Heart left ventricle (tissue), 16 donors: ENCODE data around the gene ASB14. TPM values are rescaled to one million over a fixed set of nuclear protein-coding genes. Genes with fewer than 3 reads are reported as not detected.

Experiments
- ATAC-seq, 4 donors: fragments of 200-7000 bp; cut with Tn5 transposase; one replicate each; pipeline ENCODE4 v1.9.1; 2020 to 2022; ENCODE audit warnings: moderate library complexity in 4 of 4, mild to moderate bottlenecking in 3 of 4, moderate number of reproducible peaks in 1 of 4
- DNase-seq, 5 donors: peaks; one replicate each; pipeline ENCODE4 v3.0.0-alpha.2; 2020
- H3K27ac ChIP-seq, 12 donors: fragments of 200-600 bp; sonication (generic) in 4 of 12; one replicate each; pipeline versions ENCODE4 v1.5.0 to v1.8.0; 2016 to 2022; ENCODE audit warnings: mild to moderate bottlenecking in 2 of 12
- H3K27me3 ChIP-seq, 9 donors: fragments of 200-600 bp; sonication (generic) in 2 of 9; one replicate each; pipeline versions ENCODE4 v1.5.1 to v1.8.0; 2016 to 2022; ENCODE audit warnings: mild to moderate bottlenecking in 3 of 9
- H3K36me3 ChIP-seq, 9 donors: fragments of 200-600 bp; sonication (generic) in 2 of 9; one replicate each; pipeline versions ENCODE4 v1.5.0 to v1.8.0; 2018 to 2022; ENCODE audit warnings: mild to moderate bottlenecking in 2 of 9
- H3K4me1 ChIP-seq, 12 donors: fragments of 200-600 bp; sonication (generic) in 4 of 12; one replicate each; pipeline versions ENCODE4 v1.5.0 to v1.8.0; 2016 to 2022; ENCODE audit warnings: mild to moderate bottlenecking in 3 of 12
- H3K4me3 ChIP-seq, 12 donors: fragments of 200-600 bp; sonication (generic) in 4 of 12; one replicate each; pipeline versions ENCODE4 v1.5.0 to v1.8.0; 2017 to 2022; ENCODE audit warnings: mild to moderate bottlenecking in 9 of 12, moderate library complexity in 4 of 12
- H3K9me3 ChIP-seq, 12 donors: fragments of 200-600 bp; sonication (generic) in 4 of 12; one replicate each; pipeline versions ENCODE4 v1.5.0 to v1.8.0; 2016 to 2022; ENCODE audit warnings: mild to moderate bottlenecking in 1 of 12
- POLR2A ChIP-seq, 2 donors: fragments of 450-650 bp; IDR thresholded peaks; one replicate each; pipeline ENCODE4 v1.6.1; 2017; ENCODE audit warnings: antibody characterized with exemption in 2 of 2, mild to moderate bottlenecking in 2 of 2, moderate library complexity in 2 of 2
- WGBS, 4 donors: extraction: QIAGEN DNeasy Blood & Tissue Kit in 2 of 4; methylation state at CpG; one replicate each; pipeline versions ENCODE4 v1.1.5 to v1.1.7; 2013 to 2018; 5-methylcytosine and 5-hydroxymethylcytosine counted together
- intact Hi-C, 10 donors: fragments of 100-400 bp; cut with DNase I; formaldehyde crosslinking; loops; one replicate each; pipeline versions ENCODE4 v1.11.1 to v1.14.2; 2022
- polyA plus RNA-seq, 2 donors: library from polyadenylated mRNA; stranded (reverse); fragments of 200-250 nt; gene quantifications; one replicate each; pipeline ENCODE4 v1.2.3, GENCODE V29; 2013
- total RNA-seq, 9 donors: library from RNA; depleted of rRNA in 2 of 9; stranded (reverse); fragments of >200 nt in 2 of 9; fragmentation: NEBNext Ultra II Directional in 3 of 9; extraction: Animal tissue kit (Norgen Biotek cat#: 25700) in 3 of 9; gene quantifications; one replicate each; pipeline versions ENCODE4 v1.1.0 to v1.2.4, GENCODE V29; 2016 to 2023
- TF ChIP-seq, protein P1 (sequence below), 12 donors: fragments of 200-600 bp; sonication (generic) in 4 of 12; IDR thresholded peaks; one replicate each; pipeline versions ENCODE4 v1.5.0 to v1.8.0; 2018 to 2022; ENCODE audit warnings: antibody characterized with exemption in 12 of 12, mild to moderate bottlenecking in 5 of 12
- donor health status: ischemic (EF 13 %, LVEDD 7.1; RV severe dilation, severe dysfunction).
- donor health status: healthy with polysubstance abuse.
- donor health status: DM: no; HTN: yes; CAD: no.
- donor health status: DM: no; HTN: no; CAD: no.
- donor health status: ischemic (EF 25% LVEDD 6.9; RV normal size, moderate dysfunction).
- donor health status: ischemic (EF 25% LVEDD 5.7; RV mildly dilated, moderate dysfunction).
- donor health status: healthy.
- donor health status: DM: yes; HTN: yes; CAD: no.
- donor health status: ischemic (EF 35%, LVEDD 5.7; RV mildly dilated, moderate dysfunction).
- donor health status: nonischemic (EF 11% LVEDD 7.7; RV severe dilation, severe dysfunction).
- donor health status: DM: yes; HTN: yes; CAD: no.
- donor health status: PGD.
- donor health status: ischemic (EF 29% LVEDD 5.4; RV normal size, mild dysfunction).
- donor health status: nonischemic (EF 23%, LVEDD 6.1; RV moderate dilation, normal function).

ASB14 gene
- total and polyA plus RNA-seq, 11 donors = 0.01 to 29.2 (median 5.1) TPM

DNA sequence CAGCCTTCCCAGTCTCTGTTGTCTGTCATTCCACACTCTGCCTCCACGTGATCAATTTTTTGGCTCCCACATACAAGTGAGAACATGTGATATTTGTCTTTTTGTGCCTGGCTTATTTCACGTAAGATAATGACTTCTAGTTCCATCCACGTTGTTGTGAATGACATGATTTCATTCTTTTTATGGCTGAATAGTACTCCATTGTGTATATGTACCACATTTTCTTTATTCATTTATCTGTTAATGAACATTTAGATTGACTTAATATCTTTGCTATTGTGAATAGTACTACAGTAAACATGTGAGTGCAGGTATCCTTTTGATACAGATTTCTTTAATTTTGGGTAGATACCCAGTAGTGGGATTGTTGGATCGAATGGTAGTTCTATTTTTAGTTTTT lies 31.4 kb downstream of the ASB14 start:
- no peak overlapping the region for H3K27ac ChIP-seq
- no peak overlapping the region for H3K4me3 ChIP-seq
- no peak for TF ChIP-seq POLR2A (IDR thresholded peaks at IDR 0.05)
- TF ChIP-seq, protein P1, sequence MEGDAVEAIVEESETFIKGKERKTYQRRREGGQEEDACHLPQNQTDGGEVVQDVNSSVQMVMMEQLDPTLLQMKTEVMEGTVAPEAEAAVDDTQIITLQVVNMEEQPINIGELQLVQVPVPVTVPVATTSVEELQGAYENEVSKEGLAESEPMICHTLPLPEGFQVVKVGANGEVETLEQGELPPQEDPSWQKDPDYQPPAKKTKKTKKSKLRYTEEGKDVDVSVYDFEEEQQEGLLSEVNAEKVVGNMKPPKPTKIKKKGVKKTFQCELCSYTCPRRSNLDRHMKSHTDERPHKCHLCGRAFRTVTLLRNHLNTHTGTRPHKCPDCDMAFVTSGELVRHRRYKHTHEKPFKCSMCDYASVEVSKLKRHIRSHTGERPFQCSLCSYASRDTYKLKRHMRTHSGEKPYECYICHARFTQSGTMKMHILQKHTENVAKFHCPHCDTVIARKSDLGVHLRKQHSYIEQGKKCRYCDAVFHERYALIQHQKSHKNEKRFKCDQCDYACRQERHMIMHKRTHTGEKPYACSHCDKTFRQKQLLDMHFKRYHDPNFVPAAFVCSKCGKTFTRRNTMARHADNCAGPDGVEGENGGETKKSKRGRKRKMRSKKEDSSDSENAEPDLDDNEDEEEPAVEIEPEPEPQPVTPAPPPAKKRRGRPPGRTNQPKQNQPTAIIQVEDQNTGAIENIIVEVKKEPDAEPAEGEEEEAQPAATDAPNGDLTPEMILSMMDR (IDR thresholded peaks at IDR 0.05) = no peak
- no peaks in the 10 kb centered on the region for H3K27me3 ChIP-seq
- DNase-seq (no peak), ATAC-seq (no peak)
- 71 to 81% (median 77%) methylated on average over 4 of the region's 4 CpGs for WGBS, 4 donors
- H3K4me1 ChIP-seq = peaks cover 0 to 8% (median 0%) of the 10 kb centered on the region in 12 donors
- peaks cover 0 to 12% (median 0%) of the 10 kb centered on the region in 12 donors for H3K9me3 ChIP-seq
- intact Hi-C loops = no loop called here
- peaks cover 0 to 99% (median 89%) of the 10 kb centered on the region in 9 donors for H3K36me3 ChIP-seq

DNA sequence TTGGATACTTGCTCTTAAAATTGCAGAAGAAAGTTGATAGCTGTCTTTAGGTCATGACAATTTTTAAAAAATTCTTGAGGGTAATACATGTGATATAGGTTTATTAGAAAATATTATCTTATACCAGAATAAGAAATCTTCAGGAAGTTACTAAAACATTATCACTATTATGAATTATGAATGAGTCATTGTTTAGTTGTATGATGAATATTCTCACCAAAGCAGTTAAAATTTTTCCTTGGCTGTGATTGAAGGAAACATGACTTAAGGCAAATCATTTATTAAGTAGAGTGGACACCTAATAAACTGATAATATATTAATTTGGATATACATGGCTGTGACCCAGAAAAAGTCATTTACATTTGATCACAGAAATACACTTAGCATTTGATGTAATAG lies 34.8 kb downstream of the ASB14 start:
- Histone ChIP-seq H3K27me3 (no peaks in the 10 kb centered on the region), H3K4me1 (peaks cover 0 to 14% (median 0%) of the 10 kb centered on the region in 12 donors), H3K36me3 (peaks cover 0 to 96% (median 78%) of the 10 kb centered on the region in 9 donors), H3K4me3 (no peak overlapping the region), H3K27ac (peak overlapping the region in 2 of 12 donors; percentile 51 to 77), H3K9me3 (no peaks in the 10 kb centered on the region)
- intact Hi-C loops = no loop called here
- DNase-seq (no peak), ATAC-seq (no peak)
- TF ChIP-seq, protein P1 (IDR thresholded peaks at IDR 0.05) = no peak
- TF ChIP-seq POLR2A (IDR thresholded peaks at IDR 0.05) = no peak

DNA sequence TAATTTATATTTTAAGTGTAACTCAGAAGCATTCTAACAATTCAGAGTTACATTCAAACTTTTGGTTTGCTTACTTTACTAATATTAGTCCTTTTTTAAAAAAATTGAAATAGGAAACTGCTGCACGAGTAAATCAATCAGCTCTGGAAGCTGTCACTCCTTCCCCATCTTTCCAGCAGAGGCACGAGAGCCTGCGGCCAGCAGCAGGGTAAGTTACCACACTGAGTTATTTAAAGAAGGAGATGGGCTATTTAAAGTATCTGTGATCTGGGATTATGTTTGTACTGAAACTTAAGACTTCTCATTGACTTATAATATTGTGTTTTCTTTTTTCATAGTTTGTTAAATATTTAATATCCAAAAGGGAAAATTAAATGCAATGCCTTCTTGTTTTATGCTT lies 35.6 kb downstream of the ASB14 start:
- DNase-seq (peak in 4 of 5 donors; percentile 21 to 57 (median 38)), ATAC-seq (peak; percentile 67 to 86 (median 85))
- Histone ChIP-seq H3K4me1 (peaks cover 0 to 14% (median 2%) of the 10 kb centered on the region in 12 donors), H3K9me3 (no peaks in the 10 kb centered on the region), H3K36me3 (peaks cover 0 to 95% (median 75%) of the 10 kb centered on the region in 9 donors), H3K4me3 (peak overlapping the region in 2 of 12 donors; percentile 13 to 16), H3K27me3 (no peaks in the 10 kb centered on the region), H3K27ac (peak overlapping the region in 9 of 12 donors; percentile 7 to 77 (median 60))
- 39 to 45% (median 43%) methylated on average over 3 of the region's 3 CpGs for WGBS, 4 donors
- TF ChIP-seq, protein P1 (IDR thresholded peaks at IDR 0.05) = peak in 1 of 12 donors; percentile 28
- no peak for TF ChIP-seq POLR2A (IDR thresholded peaks at IDR 0.05)
- intact Hi-C loops = no loop called here

DNA sequence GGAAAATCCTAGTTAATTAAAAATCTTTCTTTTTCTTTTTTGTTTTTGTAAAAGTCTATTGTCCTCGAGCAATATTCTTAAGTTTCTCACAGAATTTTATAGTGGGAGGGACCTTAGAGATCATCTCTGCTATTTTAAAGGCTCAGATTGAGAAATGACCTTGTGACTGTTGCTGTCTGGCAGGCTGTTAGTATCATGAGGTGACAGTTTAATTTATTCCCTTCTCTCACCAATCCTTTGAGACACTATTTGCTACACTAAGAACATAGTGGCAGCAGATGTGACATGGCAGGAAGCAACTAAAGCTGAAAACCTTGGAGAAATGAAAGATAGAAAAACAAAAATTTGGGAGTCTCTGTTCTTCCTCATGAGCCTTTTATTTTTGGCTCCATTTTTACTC lies 40.1 kb downstream of the ASB14 start:
- DNase-seq (no peak), ATAC-seq (peak; percentile 55 to 82 (median 72))
- H3K4me1 ChIP-seq = peaks cover 0 to 10% (median 1%) of the 10 kb centered on the region in 12 donors
- TF ChIP-seq, protein P1 (IDR thresholded peaks at IDR 0.05) = no peak
- TF ChIP-seq POLR2A (IDR thresholded peaks at IDR 0.05) = no peak
- WGBS, 4 donors = 36 to 48% (median 42%) methylated on average over 1 of the region's 1 CpG
- H3K27ac ChIP-seq = peak overlapping the region in 10 of 12 donors; percentile 8 to 71 (median 56)
- intact Hi-C loops = no loop called here
- H3K9me3 ChIP-seq = no peaks in the 10 kb centered on the region
- H3K36me3 ChIP-seq = peaks cover 0 to 92% (median 64%) of the 10 kb centered on the region in 9 donors
- peak overlapping the region in 8 of 12 donors; percentile 0 to 40 (median 36) for H3K4me3 ChIP-seq
- H3K27me3 ChIP-seq = no peaks in the 10 kb centered on the region
